ENCODE data around the gene KRT36.
A peak's percentile ranks its signal among the peaks of the same experiment; 100 is the strongest.

The KRT36 gene

DNA sequence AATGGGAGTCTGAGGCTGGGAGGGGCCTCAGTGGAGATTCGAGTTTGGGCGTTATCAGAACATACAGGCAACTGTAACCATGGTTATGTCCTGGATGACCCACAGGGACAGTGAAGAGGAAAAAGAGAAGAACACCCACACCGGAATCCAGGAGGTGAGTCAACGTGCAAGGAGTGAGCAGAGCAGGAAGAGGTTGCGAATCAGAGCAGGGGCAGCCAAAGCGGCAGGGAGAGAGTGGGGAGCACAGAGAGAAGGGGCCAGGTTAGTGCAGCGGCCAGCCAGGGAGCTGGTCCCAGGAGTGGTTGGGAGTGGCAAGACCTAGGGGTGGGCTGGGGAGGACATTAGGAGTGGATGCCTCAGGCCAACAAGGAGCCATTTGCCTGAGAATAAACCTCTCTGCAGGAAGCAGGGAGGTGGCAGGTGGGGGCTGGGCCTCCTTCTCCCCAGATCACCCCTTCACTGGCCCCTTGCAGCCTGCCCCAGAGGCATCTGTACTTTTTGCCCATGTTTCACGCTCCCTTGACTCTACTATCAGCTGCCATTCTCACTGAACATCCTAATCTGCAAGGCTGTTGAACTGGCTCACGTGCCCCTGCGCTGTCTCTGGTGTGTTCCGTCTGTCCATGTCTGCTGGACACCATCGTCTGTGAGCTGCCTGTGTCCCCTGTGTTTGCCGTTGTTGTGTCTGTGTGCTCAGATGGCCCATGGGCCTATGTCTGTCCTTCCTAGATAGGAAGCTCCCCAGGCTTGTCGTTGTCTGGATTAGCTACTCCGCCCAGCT lies 10.6 kb upstream of the KRT36 start:
- no peak for DNase-seq (ENCODE audit: low read depth)

- DNase-seq (ENCODE audit: low read depth), result no peak
These were observed 10.0 kb upstream of the KRT36 start for GRCh38 chr17:41499714-41500113.

DNA sequence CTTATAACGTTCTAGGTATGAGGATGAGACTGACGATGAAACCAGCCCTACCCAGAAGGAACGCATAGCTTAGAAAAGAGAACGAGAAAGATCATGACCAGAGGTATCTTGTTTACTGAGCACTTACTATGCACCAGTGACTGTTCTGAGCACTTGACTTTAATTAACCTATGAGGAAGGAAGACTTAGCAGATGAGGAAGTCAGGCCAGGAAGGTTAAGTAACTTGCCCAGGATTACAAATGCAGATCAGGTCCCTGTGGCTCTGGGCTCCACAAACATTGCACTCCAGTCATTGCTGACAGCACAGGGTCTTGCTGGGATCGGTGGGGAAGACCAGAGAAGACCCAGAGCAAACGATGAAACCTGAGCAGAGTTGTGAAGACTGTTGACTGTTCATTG lies 8.6 kb upstream of the KRT36 start:
- no peak for DNase-seq (ENCODE audit: low read depth)

GRCh38 chr17:41496803-41497484 lies 7.2 kb upstream of the KRT36 start:
- DNase-seq (ENCODE audit: low read depth), result peak; percentile 13

DNA sequence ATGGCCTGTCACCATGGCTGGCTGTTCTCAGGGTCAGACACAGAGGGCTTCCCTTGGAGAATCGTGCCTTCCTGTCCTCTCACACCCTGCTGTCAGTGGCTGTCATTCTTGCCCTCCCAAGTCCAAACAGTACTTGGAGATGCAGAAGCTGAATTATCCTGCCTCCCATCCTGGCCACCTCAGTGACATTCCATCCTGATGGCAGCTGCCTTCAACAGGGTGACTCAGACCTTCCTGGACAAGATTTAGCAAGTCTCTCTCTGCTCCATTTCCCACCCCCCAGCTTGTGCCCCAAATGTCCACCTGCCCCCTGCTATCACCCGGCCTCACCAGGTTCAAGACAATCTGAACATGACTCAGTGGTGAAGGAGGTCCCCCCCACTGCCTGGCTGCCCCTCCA lies 4.8 kb upstream of the KRT36 start:
- DNase-seq (ENCODE audit: low read depth), result no peak

DNA sequence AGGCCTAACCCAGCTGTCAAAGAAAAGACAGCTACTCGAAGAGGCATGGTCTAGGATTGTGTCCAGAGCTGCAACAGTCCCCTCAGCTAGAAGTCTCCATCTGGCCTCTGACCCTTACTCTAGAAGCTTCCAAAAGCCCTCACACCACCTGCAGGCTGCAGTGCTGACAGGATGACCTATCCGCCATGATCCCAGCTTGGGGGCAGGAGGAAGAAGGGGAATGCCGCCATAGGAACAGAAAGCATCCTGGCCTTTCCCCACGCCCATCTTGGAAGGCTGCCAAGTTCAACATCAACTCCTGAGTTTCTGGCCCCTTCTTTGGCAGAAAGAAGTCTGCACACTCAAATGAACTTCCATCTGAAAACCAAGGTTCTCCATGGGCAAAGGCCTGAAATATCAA lies 3.1 kb upstream of the KRT36 start:
- DNase-seq (ENCODE audit: low read depth), result no peak

DNA sequence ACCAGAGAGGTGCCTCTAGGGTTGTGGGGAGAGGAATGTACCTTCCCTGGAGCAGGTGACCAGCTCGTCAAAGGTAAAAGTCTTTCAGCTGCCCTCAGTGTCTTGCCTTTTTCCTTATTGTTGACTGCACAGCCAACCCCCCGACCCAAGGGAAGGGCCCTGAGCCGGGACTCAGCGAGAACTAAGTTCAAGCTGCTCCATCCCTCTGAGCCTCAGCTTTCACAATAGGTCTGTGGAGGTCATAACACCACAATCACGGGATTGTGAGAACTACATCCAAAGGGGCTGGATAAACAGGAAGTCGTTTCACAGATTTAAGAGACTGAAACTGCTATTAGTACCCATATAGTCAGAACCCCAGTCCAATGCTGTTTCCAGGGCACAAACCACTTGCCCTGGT lies 2.6 kb upstream of the KRT36 start:
- DNase-seq (ENCODE audit: low read depth), result no peak

DNA sequence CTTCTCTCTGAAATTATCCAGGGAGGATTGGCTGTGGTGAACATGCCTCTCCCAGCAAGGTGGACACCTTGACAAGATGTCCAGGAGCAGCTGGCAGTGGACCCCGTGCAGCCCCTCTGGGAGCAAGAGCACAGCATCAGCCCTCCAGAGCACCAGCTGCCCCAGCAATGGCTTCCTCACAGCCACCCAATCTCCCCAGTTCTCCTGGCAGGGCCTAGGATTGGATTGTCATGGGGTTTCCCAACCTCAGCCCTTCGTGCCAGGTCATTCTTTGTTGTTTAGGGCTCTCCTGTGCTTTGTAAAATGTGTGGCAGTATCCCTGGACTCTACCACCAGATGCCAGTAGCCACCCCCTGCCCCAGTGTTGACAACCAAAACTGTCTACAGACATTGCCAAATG lies 1.8 kb upstream of the KRT36 start:
- no peak for DNase-seq (ENCODE audit: low read depth)

DNA sequence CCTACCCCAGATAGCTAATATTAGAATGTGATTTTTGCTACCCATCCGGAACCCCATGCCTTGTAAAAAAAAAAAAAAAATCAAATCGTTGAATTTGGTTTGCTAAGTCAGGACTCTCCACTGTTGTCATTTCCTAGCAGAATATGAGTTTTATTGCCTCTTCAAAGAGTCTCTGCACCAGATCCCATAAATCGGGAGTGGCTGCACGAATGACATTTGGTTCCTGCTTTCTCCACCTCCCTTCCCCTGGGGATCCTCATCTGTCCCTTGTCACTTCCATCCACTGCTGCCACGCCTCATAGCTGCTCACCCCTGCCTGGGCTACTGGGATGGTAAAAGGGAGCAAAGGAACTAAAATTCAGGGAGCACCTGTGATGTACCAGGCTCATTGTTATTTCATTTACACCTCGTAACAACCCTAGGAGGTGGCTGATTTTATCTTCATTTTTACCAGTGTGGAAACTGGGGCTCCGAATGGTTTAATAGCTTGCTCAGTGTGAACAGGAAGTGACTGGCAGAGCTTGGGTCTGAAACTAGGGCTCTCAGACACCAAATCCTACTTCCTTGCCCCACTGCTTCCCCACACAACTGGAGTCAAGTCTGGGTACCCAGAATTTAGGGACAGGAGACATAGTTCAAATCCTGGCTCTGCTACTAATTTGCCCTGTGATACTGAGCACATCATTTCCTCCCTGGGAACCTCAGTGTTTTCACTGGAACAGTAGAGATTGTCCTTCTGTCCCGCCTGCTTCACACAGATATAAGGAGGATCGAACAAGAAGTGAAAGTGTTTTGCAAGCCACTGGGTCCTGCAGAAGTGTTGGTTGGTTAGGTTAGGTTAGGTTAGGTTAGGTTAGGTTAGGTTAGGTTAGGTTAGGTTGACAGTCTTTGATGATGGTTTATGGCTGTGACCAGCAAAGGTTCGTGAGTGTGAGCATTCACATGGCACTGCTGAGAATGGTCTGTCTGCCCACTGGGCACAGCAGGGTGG lies 585 bp upstream of the KRT36 start:
- DNase-seq (ENCODE audit: low read depth), result no peak

DNA sequence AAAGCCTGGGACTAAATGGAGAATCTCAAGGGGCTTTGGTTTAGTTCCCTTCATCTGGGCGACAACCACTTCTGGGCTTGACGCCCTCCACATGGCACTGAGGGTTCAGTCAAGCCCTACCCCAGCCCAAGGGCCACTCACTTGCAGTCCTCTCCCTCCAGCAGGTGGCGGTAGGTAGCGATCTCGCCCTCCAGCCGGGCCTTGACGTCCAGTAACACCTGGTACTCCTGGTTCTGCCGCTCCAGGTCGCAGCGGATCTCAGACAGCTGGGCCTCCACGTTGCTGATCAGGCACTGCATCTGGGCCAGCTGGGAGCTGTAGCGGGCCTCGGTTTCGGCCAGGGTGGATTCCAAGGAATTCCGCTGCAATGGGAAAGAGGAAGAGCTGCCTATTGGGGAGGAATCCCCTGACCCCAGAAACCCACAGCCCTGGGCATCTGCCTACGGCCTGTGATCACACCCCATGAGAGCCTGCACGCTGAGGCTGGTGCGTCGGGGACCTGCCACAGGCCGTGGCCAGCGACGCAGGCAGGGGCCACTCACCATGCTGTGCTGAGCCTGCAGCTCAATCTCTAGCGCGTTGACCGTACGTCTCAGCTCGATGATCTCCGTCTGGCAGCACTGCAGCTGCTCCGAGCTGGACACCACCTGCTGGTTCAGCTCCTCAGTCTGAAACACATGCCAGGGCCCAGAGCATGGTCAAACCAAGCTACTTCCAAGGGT lies 2.7 kb downstream of the KRT36 start:
- peak; percentile 13 for DNase-seq (ENCODE audit: low read depth)

DNA sequence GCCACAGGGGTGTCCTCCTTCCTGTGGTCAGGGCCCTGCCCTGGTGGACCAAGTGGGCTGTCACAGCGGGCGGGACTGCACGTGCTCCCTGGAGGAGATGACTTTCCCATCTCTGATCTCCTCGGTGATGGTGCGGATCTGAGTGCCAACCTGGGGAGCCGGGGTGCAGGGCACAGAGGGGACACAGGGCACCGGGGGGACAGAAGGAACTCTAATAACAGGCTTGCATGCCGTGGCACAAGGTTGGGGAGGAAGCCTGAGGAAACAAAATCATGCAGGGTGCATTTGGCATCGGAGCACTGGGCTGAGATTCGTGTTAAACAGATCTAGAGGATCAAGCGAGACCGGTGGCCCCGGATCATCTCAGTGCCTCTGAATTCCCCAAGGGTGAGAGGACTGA lies 3.4 kb downstream of the KRT36 start:
- no peak for DNase-seq (ENCODE audit: low read depth)

- DNase-seq (ENCODE audit: low read depth), result no peak
These were observed 4.5 kb downstream of the KRT36 start for GRCh38 chr17:41484920-41485904.

DNA sequence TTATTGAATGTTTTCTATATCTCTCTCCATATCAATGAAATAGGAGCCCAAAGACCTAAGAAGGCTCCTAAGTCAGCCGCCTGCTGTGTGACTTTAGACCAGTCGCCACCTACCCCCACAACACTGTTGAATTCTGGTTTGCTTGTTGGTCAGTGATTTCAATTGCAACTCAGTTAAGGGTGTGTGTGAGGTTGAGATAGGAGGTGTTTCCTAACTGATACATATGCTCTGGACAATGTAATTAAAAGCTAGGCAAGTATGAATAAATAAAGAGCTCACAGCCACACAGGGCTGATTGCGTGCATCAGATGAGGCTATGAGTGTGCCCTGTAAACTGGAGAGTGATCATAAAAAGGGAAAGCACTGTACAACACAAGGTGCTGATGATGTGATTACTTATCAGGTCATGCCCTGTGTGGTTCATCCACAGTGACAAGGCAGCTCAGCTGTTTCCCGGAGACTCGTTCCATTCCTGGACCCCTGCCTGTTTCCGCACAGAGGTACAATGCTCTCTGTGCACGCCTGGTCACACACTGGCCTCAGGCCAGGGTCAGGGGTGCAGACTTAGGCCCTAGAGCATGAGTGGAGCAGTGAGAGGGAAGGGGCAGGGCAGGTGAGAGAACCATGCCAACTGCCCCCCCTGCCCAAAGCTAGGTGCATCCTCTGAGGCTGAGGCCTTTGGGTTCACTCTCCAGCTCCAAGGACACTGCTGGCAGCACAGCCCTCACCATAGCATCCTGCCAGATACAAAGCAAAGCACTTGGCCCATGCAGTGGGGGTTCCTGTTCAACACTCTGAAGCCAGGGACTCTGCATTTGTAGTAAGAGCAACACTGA lies 5.5 kb downstream of the KRT36 start:
- DNase-seq (ENCODE audit: low read depth), result no peak

DNA sequence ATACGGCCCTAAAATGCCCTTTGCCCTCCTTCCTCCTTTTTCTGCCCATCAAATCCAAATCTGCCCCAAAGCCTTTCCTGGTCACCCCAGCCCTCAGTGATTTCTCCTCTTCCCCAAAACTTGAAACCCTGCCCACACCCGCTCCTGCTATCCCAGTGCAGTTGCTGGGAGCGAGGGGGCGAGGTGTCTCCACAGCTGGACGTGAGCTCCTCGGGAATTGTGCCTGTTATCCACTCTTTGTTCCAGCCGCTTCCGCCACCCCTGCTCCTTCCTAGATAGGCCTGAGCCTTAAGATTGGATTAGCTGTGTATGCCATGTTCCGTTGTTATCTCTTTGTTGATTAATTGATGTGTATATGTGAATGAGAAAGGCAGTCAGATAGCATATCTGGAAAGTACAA lies 6.2 kb downstream of the KRT36 start:
- DNase-seq (ENCODE audit: low read depth), result no peak

DNA sequence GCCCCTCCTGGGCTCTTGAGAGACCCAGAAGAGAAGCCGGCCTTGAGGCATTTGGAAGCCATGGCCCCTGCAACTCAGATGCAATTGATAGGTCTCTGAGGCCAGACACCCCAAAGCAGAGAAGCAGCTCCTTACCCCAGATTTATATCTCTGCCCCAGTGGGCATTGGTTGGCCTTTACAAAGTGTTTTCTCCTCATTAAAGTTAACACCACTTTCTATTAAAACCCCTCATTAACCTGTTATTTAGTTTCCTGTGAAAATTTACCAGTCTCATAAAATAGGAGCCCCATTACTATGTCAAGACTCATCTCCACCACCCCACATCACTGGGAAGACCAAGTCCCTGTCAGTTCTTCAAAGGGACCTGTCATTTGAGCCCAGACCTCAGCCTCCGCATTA lies 8.7 kb downstream of the KRT36 start, which contains the start of gene KRT35:
KRT35 (minus strand) TSS at position 116 of the 400 bp plus-strand sequence; CDS start at position 62, 54 bp downstream.
- no peak for DNase-seq (ENCODE audit: low read depth)

GRCh38 chr17:41480581-41480980 lies 9.1 kb downstream of the KRT36 start:
- no peak for DNase-seq (ENCODE audit: low read depth)

DNA sequence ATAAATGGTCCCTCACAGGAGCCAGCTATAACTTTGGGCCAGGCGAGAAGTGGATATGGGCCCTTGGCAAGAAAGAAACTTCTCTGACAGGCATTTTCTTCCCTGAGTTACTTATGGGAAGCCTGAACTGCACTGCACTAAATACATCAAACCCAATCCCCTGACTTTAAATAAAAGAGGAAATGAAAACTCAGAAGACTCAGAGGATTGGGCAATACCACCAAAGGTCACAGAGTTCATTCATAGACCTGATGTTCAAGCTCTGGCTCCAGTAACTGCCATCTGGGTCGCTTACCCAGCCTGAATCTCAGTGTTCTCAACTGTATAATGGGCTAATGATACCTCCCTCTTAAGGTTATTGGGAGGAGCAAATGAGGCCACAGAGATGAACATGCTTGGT lies 9.6 kb downstream of the KRT36 start:
- no peak for DNase-seq (ENCODE audit: low read depth)

DNA sequence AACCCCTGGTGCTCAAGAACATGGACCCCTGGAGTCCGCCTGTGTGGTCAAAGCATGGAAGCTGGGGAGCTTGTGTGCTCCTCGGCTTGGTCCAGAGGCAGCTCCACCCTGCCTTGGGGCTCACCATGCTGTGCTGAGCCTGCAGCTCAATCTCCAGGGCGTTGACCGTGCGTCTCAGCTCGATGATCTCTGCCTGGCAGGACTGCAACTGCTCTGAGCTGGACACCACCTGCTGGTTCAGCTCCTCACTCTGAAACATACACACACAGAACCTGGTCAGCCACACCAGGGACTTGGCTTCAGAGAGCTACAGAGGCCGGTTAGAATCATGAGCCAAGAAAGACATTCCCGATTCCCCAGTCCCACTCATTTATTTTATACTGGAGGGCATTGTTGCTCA lies 11.5 kb downstream of the KRT36 start:
- no peak for DNase-seq (ENCODE audit: low read depth)

Data from stimulated activated CD4-positive, alpha-beta T cell treated with anti-CD3 and anti-CD28 coated beads, Interleukin-2, amount 100 ng/mL, for 4 hours (primary cell).